A673 (cell line): ENCODE results near the gene PPIG.
"Not testable (repeated sequence)": the region's sequence is repeated elsewhere in the genome, so short reads cannot be mapped to it uniquely, and the experiment has no call there.

Source experiments
- EZH2 ChIP-seq: fragments of 200-600 bp; sonication (generic); IDR thresholded peaks from 2 replicates; pipeline ENCODE4 v1.6.1; 2017; ENCODE audit warnings: borderline replicate concordance, low read depth, mild to moderate bottlenecking, mixed read lengths, antibody characterized with exemption, low read length; ENCODE audit not compliant: poor library complexity, severe bottlenecking
- TF ChIP-seq, protein P1 (sequence below): fragments of 300-800, 200-600 bp; sonication (generic); conservative IDR thresholded peaks from 2 replicates; pipeline ENCODE4 v1.5.1; 2017; ENCODE audit warnings: low read depth, mild to moderate bottlenecking, antibody characterized with exemption, low read length, moderate library complexity, mixed read lengths

GRCh38 chr2:169686825-169687224, 102.7 kb downstream of the PPIG start:
- TF ChIP-seq, protein P1, sequence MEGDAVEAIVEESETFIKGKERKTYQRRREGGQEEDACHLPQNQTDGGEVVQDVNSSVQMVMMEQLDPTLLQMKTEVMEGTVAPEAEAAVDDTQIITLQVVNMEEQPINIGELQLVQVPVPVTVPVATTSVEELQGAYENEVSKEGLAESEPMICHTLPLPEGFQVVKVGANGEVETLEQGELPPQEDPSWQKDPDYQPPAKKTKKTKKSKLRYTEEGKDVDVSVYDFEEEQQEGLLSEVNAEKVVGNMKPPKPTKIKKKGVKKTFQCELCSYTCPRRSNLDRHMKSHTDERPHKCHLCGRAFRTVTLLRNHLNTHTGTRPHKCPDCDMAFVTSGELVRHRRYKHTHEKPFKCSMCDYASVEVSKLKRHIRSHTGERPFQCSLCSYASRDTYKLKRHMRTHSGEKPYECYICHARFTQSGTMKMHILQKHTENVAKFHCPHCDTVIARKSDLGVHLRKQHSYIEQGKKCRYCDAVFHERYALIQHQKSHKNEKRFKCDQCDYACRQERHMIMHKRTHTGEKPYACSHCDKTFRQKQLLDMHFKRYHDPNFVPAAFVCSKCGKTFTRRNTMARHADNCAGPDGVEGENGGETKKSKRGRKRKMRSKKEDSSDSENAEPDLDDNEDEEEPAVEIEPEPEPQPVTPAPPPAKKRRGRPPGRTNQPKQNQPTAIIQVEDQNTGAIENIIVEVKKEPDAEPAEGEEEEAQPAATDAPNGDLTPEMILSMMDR, result not testable (repeated sequence)
- not testable (repeated sequence) for TF ChIP-seq EZH2
